ENCODE data around the gene TMEM108.

DNA sequence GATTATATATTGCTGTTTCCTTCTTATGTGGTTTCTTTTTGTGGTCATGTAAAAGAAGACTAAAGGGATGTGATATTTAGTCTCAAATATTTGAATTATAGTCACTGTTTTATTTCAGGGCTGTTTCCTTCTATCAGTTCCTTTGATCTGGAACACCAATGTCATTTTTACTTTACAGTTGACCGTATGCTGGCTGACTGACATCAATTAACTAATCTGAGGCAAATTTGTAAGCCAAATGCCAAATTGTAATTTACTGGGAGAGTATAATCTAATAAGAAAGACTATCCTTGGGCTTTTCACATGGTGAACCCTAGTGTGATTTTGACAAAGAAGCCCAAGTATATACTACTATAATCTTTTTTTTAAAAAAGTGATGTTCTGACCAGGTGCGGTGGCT is 87.6 kb downstream of the TMEM108 start:
- TF ChIP-seq RAD21 (conservative IDR thresholded peaks at IDR 0.05) (no peak), EZH2 (IDR thresholded peaks at IDR 0.05; ENCODE audit: borderline replicate concordance, insufficient read depth, low read length, poor library complexity, severe bottlenecking) (no peak), POLR2AphosphoS5 (IDR thresholded peaks at IDR 0.05) (no peak), EP300 (conservative IDR thresholded peaks at IDR 0.05; ENCODE audit: poor library complexity, severe bottlenecking) (no peak), TAF1 (IDR thresholded peaks at IDR 0.05; ENCODE audit: low read depth) (no peak), SMC3 (conservative IDR thresholded peaks at IDR 0.05; ENCODE audit: poor library complexity) (no peak), MXI1 (conservative IDR thresholded peaks at IDR 0.05; ENCODE audit: poor library complexity, severe bottlenecking) (no peak)
- TF ChIP-seq, protein P1, sequence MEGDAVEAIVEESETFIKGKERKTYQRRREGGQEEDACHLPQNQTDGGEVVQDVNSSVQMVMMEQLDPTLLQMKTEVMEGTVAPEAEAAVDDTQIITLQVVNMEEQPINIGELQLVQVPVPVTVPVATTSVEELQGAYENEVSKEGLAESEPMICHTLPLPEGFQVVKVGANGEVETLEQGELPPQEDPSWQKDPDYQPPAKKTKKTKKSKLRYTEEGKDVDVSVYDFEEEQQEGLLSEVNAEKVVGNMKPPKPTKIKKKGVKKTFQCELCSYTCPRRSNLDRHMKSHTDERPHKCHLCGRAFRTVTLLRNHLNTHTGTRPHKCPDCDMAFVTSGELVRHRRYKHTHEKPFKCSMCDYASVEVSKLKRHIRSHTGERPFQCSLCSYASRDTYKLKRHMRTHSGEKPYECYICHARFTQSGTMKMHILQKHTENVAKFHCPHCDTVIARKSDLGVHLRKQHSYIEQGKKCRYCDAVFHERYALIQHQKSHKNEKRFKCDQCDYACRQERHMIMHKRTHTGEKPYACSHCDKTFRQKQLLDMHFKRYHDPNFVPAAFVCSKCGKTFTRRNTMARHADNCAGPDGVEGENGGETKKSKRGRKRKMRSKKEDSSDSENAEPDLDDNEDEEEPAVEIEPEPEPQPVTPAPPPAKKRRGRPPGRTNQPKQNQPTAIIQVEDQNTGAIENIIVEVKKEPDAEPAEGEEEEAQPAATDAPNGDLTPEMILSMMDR (IDR thresholded peaks at IDR 0.05; ENCODE audit: poor library complexity, severe bottlenecking): no peak

Measured in neural cell (in vitro differentiated cells).